Measurements from ENCODE around the gene EPHA2.

Gene EPHA2

GRCh38 chr1:16116002-16116401 is 39.9 kb downstream of the EPHA2 start:
- DNase-seq (ENCODE audit: low read depth) = no peak
- H3K4me3 ChIP-seq (ENCODE audit: low read length) = no peak overlapping the region
- no peak for TF ChIP-seq CTCF (conservative IDR thresholded peaks at IDR 0.05; ENCODE audit: low read depth, low read length)

- DNase-seq (ENCODE audit: low read depth) = no peak
- TF ChIP-seq CTCF (conservative IDR thresholded peaks at IDR 0.05; ENCODE audit: low read depth, low read length) = no peak
These were observed 40.3 kb downstream of the EPHA2 start for GRCh38 chr1:16115468-16115983.

GRCh38 chr1:16114527-16115467 is 41.1 kb downstream of the EPHA2 start:
- DNase-seq (ENCODE audit: low read depth) = no peak
- TF ChIP-seq CTCF (conservative IDR thresholded peaks at IDR 0.05; ENCODE audit: low read depth, low read length) = no peak
- no peak overlapping the region for H3K4me3 ChIP-seq (ENCODE audit: low read length)

More at GRCh38 chr1:16115468-16115983, 40.3 kb downstream of the EPHA2 start:
- no peak overlapping the region for H3K4me3 ChIP-seq (ENCODE audit: low read length)

GRCh38 chr1:16112596-16113555 is 43.0 kb downstream of the EPHA2 start:
- no peak overlapping the region for H3K4me3 ChIP-seq (ENCODE audit: low read length)
- DNase-seq (ENCODE audit: low read depth) = no peak
- no peak for TF ChIP-seq CTCF (conservative IDR thresholded peaks at IDR 0.05; ENCODE audit: low read depth, low read length)

GRCh38 chr1:16111771-16112595 is 43.9 kb downstream of the EPHA2 start:
- H3K4me3 ChIP-seq (ENCODE audit: low read length) = no peak overlapping the region
- TF ChIP-seq CTCF (conservative IDR thresholded peaks at IDR 0.05; ENCODE audit: low read depth, low read length) = no peak
- DNase-seq (ENCODE audit: low read depth) = no peak

- H3K4me3 ChIP-seq (ENCODE audit: low read length) = no peak overlapping the region
- no peak for DNase-seq (ENCODE audit: low read depth)
- TF ChIP-seq CTCF (conservative IDR thresholded peaks at IDR 0.05; ENCODE audit: low read depth, low read length) = no peak
These were observed 45.0 kb downstream of the EPHA2 start for GRCh38 chr1:16110884-16111283.
